NB4 (cell line): Measurements from ENCODE around the gene DOCK2.
A peak's percentile ranks its signal among the peaks of the same experiment; 100 is the strongest.
"Not testable (repeated sequence)": the region's sequence is repeated elsewhere in the genome, so short reads cannot be mapped to it uniquely, and the experiment has no call there.

Experiments used
- DNase-seq: peaks from one replicate; pipeline ENCODE4 v3.0.0; 2010; ENCODE audit warnings: low read depth
- H3K4me3 ChIP-seq: one replicate; pipeline ENCODE4 v1.5.1; 2011; ENCODE audit warnings: mild to moderate bottlenecking, low read depth, low read length, moderate library complexity
- CTCF ChIP-seq: IDR thresholded peaks from one replicate; pipeline ENCODE4 v1.5.1; 2012; ENCODE audit warnings: low read depth, low read length
- MAX ChIP-seq: IDR thresholded peaks from 2 replicates; pipeline ENCODE4 v1.6.1; 2011; ENCODE audit warnings: low read depth, low read length
- MYC ChIP-seq: IDR thresholded peaks from 2 replicates; pipeline ENCODE4 v1.6.1; 2011; ENCODE audit warnings: low read depth, low read length
- POLR2A ChIP-seq: IDR thresholded peaks from 2 replicates; pipeline ENCODE4 v1.6.1; 2011; ENCODE audit warnings: mild to moderate bottlenecking; ENCODE audit not compliant: insufficient read length; ENCODE audit errors: extremely low read depth

Gene DOCK2

GRCh38 chr5:169656125-169656901 is 19.2 kb downstream of the DOCK2 start:
- no peak for TF ChIP-seq MAX
- no peak for TF ChIP-seq POLR2A
- no peak for TF ChIP-seq CTCF
- no peak for TF ChIP-seq MYC
- peak; percentile 48 for DNase-seq
- no peak overlapping the region for H3K4me3 ChIP-seq

GRCh38 chr5:169657127-169657526 is 20.1 kb downstream of the DOCK2 start:
- no peak for TF ChIP-seq MAX
- no peak for TF ChIP-seq MYC
- no peak for TF ChIP-seq CTCF
- no peak for TF ChIP-seq POLR2A
- H3K4me3 ChIP-seq = no peak overlapping the region
- no peak for DNase-seq

GRCh38 chr5:169662451-169662850 is 25.4 kb downstream of the DOCK2 start:
- not testable (repeated sequence) for DNase-seq, H3K4me3 ChIP-seq

- no peak for DNase-seq
- TF ChIP-seq MYC (no peak), MAX (no peak), POLR2A (no peak), CTCF (no peak)
- H3K4me3 ChIP-seq = no peak overlapping the region
Observed at GRCh38 chr5:169663537-169663936, 26.5 kb downstream of the DOCK2 start.

- no peak overlapping the region for H3K4me3 ChIP-seq
- DNase-seq = no peak
- TF ChIP-seq CTCF = no peak
Observed at GRCh38 chr5:169666365-169666764, 29.3 kb downstream of the DOCK2 start.

- DNase-seq = no peak
- no peak overlapping the region for H3K4me3 ChIP-seq
- TF ChIP-seq MAX (no peak), MYC (no peak)
Observed at GRCh38 chr5:169667896-169668674, 31.0 kb downstream of the DOCK2 start.

GRCh38 chr5:169668732-169669131 is 31.7 kb downstream of the DOCK2 start:
- no peak for DNase-seq

More at GRCh38 chr5:169668732-169669131, 31.7 kb downstream of the DOCK2 start:
- no peak overlapping the region for H3K4me3 ChIP-seq
- TF ChIP-seq MYC (no peak), CTCF (no peak), POLR2A (no peak), MAX (no peak)
